Measurements from ENCODE around the gene CABP2.

CABP2 gene

GRCh38 chr11:67499808-67500483 is 23.3 kb downstream of the CABP2 start:
- TF ChIP-seq EZH2 (IDR thresholded peaks at IDR 0.05; ENCODE audit: borderline replicate concordance, low read length) (no peak), CTCF (IDR thresholded peaks at IDR 0.05; ENCODE audit: low read length) (no peak)
- Histone ChIP-seq H3K9me3 (ENCODE audit: low read length) (no peaks in the 10 kb centered on the region), H3K4me3 (ENCODE audit: low read depth, low read length, poor library complexity, severe bottlenecking) (no peak overlapping the region), H2AFZ (ENCODE audit: low read length) (no peak overlapping the region), H3K27ac (ENCODE audit: low read depth, low read length, poor library complexity, severe bottlenecking) (no peak overlapping the region), H3K27me3 (ENCODE audit: insufficient read depth, low read length) (no peaks in the 10 kb centered on the region), H3K9ac (ENCODE audit: low read length) (no peak overlapping the region), H3K9me2 (ENCODE audit: low read depth, low read length) (no peaks in the 10 kb centered on the region), H3K4me1 (ENCODE audit: insufficient read depth, low read length, severe bottlenecking) (peaks cover 5% of the 10 kb centered on the region), H3K36me3 (ENCODE audit: insufficient read depth, low read length) (peaks cover 27% of the 10 kb centered on the region; the same call in 1 of the 2 replicates), H3F3A (ENCODE audit: insufficient read depth, low read length) (no peaks in the 10 kb centered on the region), H4K20me1 (ENCODE audit: insufficient read depth, low read length) (no peaks in the 10 kb centered on the region), H3K4me2 (ENCODE audit: low read length) (no peak overlapping the region), H3K79me2 (ENCODE audit: insufficient read depth, low read length) (no peaks in the 10 kb centered on the region)

- Histone ChIP-seq H3K4me3 (ENCODE audit: low read depth, low read length, poor library complexity, severe bottlenecking) (no peak overlapping the region), H3K4me2 (ENCODE audit: low read length) (no peak overlapping the region), H3K79me2 (ENCODE audit: insufficient read depth, low read length) (no peaks in the 10 kb centered on the region), H3F3A (ENCODE audit: insufficient read depth, low read length) (no peaks in the 10 kb centered on the region), H3K9me2 (ENCODE audit: low read depth, low read length) (no peaks in the 10 kb centered on the region), H3K9ac (ENCODE audit: low read length) (no peak overlapping the region), H2AFZ (ENCODE audit: low read length) (no peak overlapping the region), H3K4me1 (ENCODE audit: insufficient read depth, low read length, severe bottlenecking) (peaks cover under 1% of the 10 kb centered on the region), H3K9me3 (ENCODE audit: low read length) (no peaks in the 10 kb centered on the region), H3K36me3 (ENCODE audit: insufficient read depth, low read length) (peaks cover 33% of the 10 kb centered on the region; the same call in 1 of the 2 replicates), H3K27ac (ENCODE audit: low read depth, low read length, poor library complexity, severe bottlenecking) (no peak overlapping the region), H4K20me1 (ENCODE audit: insufficient read depth, low read length) (no peaks in the 10 kb centered on the region), H3K27me3 (ENCODE audit: insufficient read depth, low read length) (no peaks in the 10 kb centered on the region)
- TF ChIP-seq EZH2 (IDR thresholded peaks at IDR 0.05; ENCODE audit: borderline replicate concordance, low read length): no peak
- no peak for TF ChIP-seq CTCF (IDR thresholded peaks at IDR 0.05; ENCODE audit: low read length)
These were observed 24.7 kb downstream of the CABP2 start for GRCh38 chr11:67498544-67498972.

GRCh38 chr11:67497656-67498291 is 25.5 kb downstream of the CABP2 start:
- no peaks in the 10 kb centered on the region for H4K20me1 ChIP-seq (ENCODE audit: insufficient read depth, low read length)
- H3K36me3 ChIP-seq (ENCODE audit: insufficient read depth, low read length): peaks cover 41% of the 10 kb centered on the region; the same call in 1 of the 2 replicates
- no peak overlapping the region for H2AFZ ChIP-seq (ENCODE audit: low read length)
- TF ChIP-seq EZH2 (IDR thresholded peaks at IDR 0.05; ENCODE audit: borderline replicate concordance, low read length): no peak
- no peak for TF ChIP-seq CTCF (IDR thresholded peaks at IDR 0.05; ENCODE audit: low read length)
- no peaks in the 10 kb centered on the region for H3K9me3 ChIP-seq (ENCODE audit: low read length)
- no peak overlapping the region for H3K27ac ChIP-seq (ENCODE audit: low read depth, low read length, poor library complexity, severe bottlenecking)
- H3K9ac ChIP-seq (ENCODE audit: low read length): no peak overlapping the region
- no peaks in the 10 kb centered on the region for H3F3A ChIP-seq (ENCODE audit: insufficient read depth, low read length)
- H3K4me1 ChIP-seq (ENCODE audit: insufficient read depth, low read length, severe bottlenecking): no peaks in the 10 kb centered on the region
- H3K4me3 ChIP-seq (ENCODE audit: low read depth, low read length, poor library complexity, severe bottlenecking): no peak overlapping the region
- no peak overlapping the region for H3K4me2 ChIP-seq (ENCODE audit: low read length)
- H3K79me2 ChIP-seq (ENCODE audit: insufficient read depth, low read length): no peaks in the 10 kb centered on the region
- no peaks in the 10 kb centered on the region for H3K9me2 ChIP-seq (ENCODE audit: low read depth, low read length)
- no peaks in the 10 kb centered on the region for H3K27me3 ChIP-seq (ENCODE audit: insufficient read depth, low read length)
